ENCODE measurements around the gene S100A12.

Gene S100A12

DNA sequence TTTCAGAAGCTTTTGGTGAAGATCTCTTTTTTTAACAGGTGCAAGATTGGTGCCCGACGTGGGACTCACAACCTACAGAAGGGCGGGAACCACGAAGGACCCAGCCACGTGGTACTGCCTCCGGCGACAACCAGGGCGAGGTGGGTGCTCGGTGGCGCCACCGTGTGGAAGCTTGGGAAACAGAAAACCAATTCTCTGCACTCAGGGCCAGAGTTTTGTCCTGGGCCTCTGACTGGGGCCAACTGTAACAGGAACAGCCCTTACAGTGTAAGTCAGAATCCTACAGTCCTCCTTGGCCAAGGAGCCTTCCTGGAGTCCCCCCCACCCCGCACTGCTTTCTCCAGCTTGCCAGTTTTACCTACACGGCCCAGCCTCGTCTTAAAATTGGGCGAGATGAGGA is 29.3 kb upstream of the S100A12 start:
- peak; percentile 47 for DNase-seq (ENCODE audit: extremely low spot score)
- peak; percentile 42 for TF ChIP-seq CTCF (IDR thresholded peaks at IDR 0.05; ENCODE audit: control extremely low read depth, extremely low read depth, low read depth, missing control alignments)
- CTCF ChIA-PET = interaction anchor here (1.0 to 3.2 kb wide), 2 partner anchors 52 to 157 kb away, joined by 3 to 14 read pairs; no protein-coding TSS in a partner anchor
- POLR2A ChIA-PET = no interaction called here

- TF ChIP-seq CTCF (IDR thresholded peaks at IDR 0.05; ENCODE audit: control extremely low read depth, extremely low read depth, low read depth, missing control alignments) = no peak
- no peak for DNase-seq (ENCODE audit: extremely low spot score)
- ChIA-PET POLR2A (no interaction called here), CTCF (interaction anchor here (0.9 to 3.2 kb wide), 4 partner anchors 30 to 157 kb away, joined by 3 to 14 read pairs (median 4); no protein-coding TSS in a partner anchor)
Measured at GRCh38 chr1:153404086-153404635, 28.7 kb upstream of the S100A12 start.

DNA sequence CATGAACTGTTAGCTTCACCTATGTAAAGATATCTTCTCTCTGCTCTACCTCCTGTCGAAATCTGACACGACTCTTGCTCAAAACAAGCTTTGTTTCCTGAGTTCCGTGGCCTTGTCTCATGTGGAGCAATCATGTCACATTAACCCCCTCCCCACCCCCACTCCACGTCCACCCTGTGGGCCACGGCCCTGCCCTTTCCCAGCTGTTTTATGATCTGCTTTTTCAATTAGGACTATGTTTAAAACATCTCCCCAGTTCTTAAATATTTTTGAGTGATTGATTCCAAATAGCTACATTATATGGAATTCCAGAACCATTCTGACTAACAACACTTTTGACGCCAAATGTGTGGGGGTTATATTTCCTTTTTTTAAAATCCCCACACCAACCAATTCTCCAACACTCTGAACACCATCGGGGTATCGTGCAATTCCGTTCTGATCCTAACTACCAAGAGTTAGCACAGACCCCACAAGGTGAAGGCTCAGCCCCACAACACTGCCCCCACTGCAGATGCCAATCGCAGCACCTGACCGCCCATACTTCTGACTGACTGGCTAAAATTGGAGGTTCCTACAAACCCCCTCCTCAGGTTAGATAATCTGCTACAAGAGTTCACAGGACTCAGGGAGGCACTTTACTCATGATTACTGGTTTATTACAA is 28.1 kb upstream of the S100A12 start:
- no peak for TF ChIP-seq CTCF (IDR thresholded peaks at IDR 0.05; ENCODE audit: control extremely low read depth, extremely low read depth, low read depth, missing control alignments)
- no peak for DNase-seq (ENCODE audit: extremely low spot score)
- POLR2A ChIA-PET = no interaction called here
- CTCF ChIA-PET = interaction anchor here (0.9 to 3.2 kb wide), 5 partner anchors 13 to 50 kb away, joined by 3 to 14 read pairs (median 5); partner anchors contain the start of gene S100A8

DNA sequence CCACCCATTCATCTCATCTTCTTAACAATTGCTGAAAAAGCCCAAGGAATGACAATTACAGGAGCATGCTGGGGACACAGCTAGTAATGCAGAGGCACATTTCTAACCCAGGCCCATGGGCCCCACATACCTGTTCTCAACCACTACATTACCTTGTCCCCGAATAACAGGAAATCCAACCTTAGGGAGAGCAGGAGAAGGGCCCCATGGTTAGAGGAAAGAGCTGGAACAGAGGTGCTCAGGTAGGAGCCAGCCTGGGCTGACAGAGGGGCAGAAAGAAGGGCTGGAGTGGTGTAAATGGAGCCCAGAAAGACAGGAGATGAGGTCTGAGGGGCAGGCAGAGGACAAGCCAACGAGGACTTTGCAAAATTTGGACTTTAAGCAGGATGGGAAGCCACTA is 26.8 kb upstream of the S100A12 start:
- TF ChIP-seq CTCF (IDR thresholded peaks at IDR 0.05; ENCODE audit: control extremely low read depth, extremely low read depth, low read depth, missing control alignments) = no peak
- POLR2A ChIA-PET = no interaction called here
- no peak for DNase-seq (ENCODE audit: extremely low spot score)
- CTCF ChIA-PET = interaction anchor here (1.6 to 3.2 kb wide), 3 partner anchors 11 to 49 kb away, joined by 3 to 14 read pairs (median 8); partner anchors contain the start of gene S100A8

DNA sequence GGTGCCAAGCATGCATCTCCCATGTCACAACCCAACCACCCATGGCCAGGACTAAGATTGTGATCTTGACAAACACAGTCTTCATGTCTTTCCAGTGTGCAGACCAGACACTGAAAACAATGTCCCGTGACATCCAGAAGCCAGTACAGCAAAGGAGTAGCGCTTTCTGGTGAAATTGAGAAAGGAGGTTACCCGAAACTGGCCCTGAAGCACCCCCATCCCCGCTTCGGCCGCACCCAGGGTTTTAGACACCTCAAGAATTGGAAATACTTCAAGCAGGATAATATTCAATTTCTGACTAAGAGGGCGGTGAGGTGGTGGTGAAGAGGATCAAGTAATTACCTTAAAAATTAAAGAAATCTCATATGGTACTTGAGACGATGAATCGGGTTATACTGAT is 26.0 kb upstream of the S100A12 start:
- TF ChIP-seq CTCF (IDR thresholded peaks at IDR 0.05; ENCODE audit: control extremely low read depth, extremely low read depth, low read depth, missing control alignments) = no peak
- no peak for DNase-seq (ENCODE audit: extremely low spot score)
- CTCF ChIA-PET = interaction anchor here (2.0 to 3.2 kb wide), 2 partner anchors 48 to 49 kb away, joined by 10 to 14 read pairs; no protein-coding TSS in a partner anchor
- POLR2A ChIA-PET = no interaction called here

DNA sequence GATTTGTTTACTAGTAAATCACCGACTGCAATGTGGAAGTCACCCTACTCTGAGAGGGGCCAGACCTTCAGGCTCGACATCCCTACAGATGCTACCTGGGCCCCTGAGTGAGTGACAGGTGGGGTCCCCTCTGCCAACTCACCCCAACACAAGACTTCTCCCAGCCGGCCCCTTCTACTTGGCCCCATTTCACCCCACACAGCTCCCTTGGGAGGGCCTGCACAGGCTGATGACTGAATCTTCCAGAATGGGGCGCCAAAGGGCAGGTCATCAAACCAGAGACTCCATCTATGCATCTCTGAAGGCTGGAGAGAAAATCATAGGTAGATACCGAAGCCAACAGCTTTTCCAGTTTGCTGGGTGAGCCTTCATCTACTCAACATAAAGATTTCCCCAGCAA is 24.8 kb upstream of the S100A12 start:
- no peak for TF ChIP-seq CTCF (IDR thresholded peaks at IDR 0.05; ENCODE audit: control extremely low read depth, extremely low read depth, low read depth, missing control alignments)
- no peak for DNase-seq (ENCODE audit: extremely low spot score)
- ChIA-PET CTCF (interaction anchor here (1.2 to 2.0 kb wide), 2 partner anchors 45 to 48 kb away, joined by 3 to 10 read pairs; no protein-coding TSS in a partner anchor), POLR2A (no interaction called here)

Measured in GM10248 (cell line).